Renal cortex interstitium (tissue), 11 donors: Measurements from ENCODE around the gene REPS1. TPM values are rescaled to one million over a fixed set of nuclear protein-coding genes. Genes with fewer than 3 reads are reported as not detected.
"Not testable (repeated sequence)": the region's sequence is repeated elsewhere in the genome, so short reads cannot be mapped to it uniquely, and the experiment has no call there.

Source experiments
- DNase-seq, 11 donors: peaks; one replicate each; pipeline ENCODE4 v3.0.0-alpha.2; 2013; ENCODE audit warnings: low read depth in 9 of 11, low spot score in 4 of 11; ENCODE audit errors: extremely low read depth in 1 of 11
- polyA plus RNA-seq, 3 donors: library from polyadenylated mRNA; unstranded; fragments of 120-200 nt; gene quantifications; one replicate each; pipeline ENCODE4 v1.2.1, GENCODE V29; 2013; ENCODE audit not compliant: insufficient read length in 3 of 3

REPS1 gene
- polyA plus RNA-seq, 3 donors, result 58.3 to 78.5 (median 75.4) TPM

- no peak for DNase-seq
These were observed 23.9 kb upstream of the REPS1 start for GRCh38 chr6:139011980-139012379.

GRCh38 chr6:139010674-139011073, 22.6 kb upstream of the REPS1 start:
- DNase-seq, result no peak

- DNase-seq, result no peak
These were observed 20.1 kb upstream of the REPS1 start for GRCh38 chr6:139008117-139008516.

- DNase-seq, result no peak
These were observed 19.4 kb upstream of the REPS1 start for GRCh38 chr6:139007428-139007827.

- no peak for DNase-seq
These were observed 18.4 kb upstream of the REPS1 start for GRCh38 chr6:139006477-139006876.

- no peak for DNase-seq
These were observed 15.7 kb upstream of the REPS1 start for GRCh38 chr6:139003751-139004150.

- DNase-seq, result no peak
These were observed 12.1 kb upstream of the REPS1 start for GRCh38 chr6:138999949-139000725.

- no peak for DNase-seq
These were observed 9.1 kb upstream of the REPS1 start for GRCh38 chr6:138997136-138997535.

GRCh38 chr6:138996524-138996923, 8.5 kb upstream of the REPS1 start:
- DNase-seq, result no peak

- DNase-seq, result not testable (repeated sequence)
These were observed 5.4 kb upstream of the REPS1 start for GRCh38 chr6:138993410-138993809.

- DNase-seq, result not testable (repeated sequence)
These were observed 4.9 kb upstream of the REPS1 start for GRCh38 chr6:138992965-138993364.

- DNase-seq, result no peak
These were observed 3.2 kb upstream of the REPS1 start for GRCh38 chr6:138991206-138991605.

- no peak for DNase-seq
These were observed 1.3 kb upstream of the REPS1 start for GRCh38 chr6:138989098-138989983.

- peak in 2 of 11 donors; percentile 12 to 49 for DNase-seq
These were observed 399 bp upstream of the REPS1 start for GRCh38 chr6:138988469-138988834.

- peak in 8 of 11 donors; percentile 9 to 34 (median 24) for DNase-seq
These were observed 892 bp downstream of the REPS1 start for GRCh38 chr6:138987080-138987642.

- no peak for DNase-seq
These were observed 1.5 kb downstream of the REPS1 start for GRCh38 chr6:138986578-138986977.

- DNase-seq, result no peak
These were observed 6.6 kb downstream of the REPS1 start for GRCh38 chr6:138981416-138981815.

GRCh38 chr6:138979813-138980668, 8.0 kb downstream of the REPS1 start:
- DNase-seq, result no peak

GRCh38 chr6:138979365-138979764, 8.7 kb downstream of the REPS1 start:
- DNase-seq, result no peak
